SJSA1 (cell line): ENCODE measurements around the gene FMOD. TPM values are rescaled to one million over a fixed set of nuclear protein-coding genes. Genes with fewer than 3 reads are reported as not detected.
"Not testable (repeated sequence)": the region's sequence is repeated elsewhere in the genome, so short reads cannot be mapped to it uniquely, and the experiment has no call there.

Experiments
- DNase-seq, 2 experiments: peaks; one replicate each; pipeline ENCODE4 v3.0.0-alpha.2; 2015 to 2020; ENCODE audit warnings: low spot score in 2 of 2, low read depth in 1 of 2
- H3K27ac ChIP-seq: fragments of 250-450 bp; sonication (Bioruptor Pico); 2 replicates; pipeline ENCODE4 v1.5.1; 2020; ENCODE audit warnings: mild to moderate bottlenecking, moderate library complexity
- H3K27me3 ChIP-seq: fragments of 250-450 bp; sonication (Bioruptor Pico); replicated peaks from 2 replicates; pipeline ENCODE4 v1.5.1; 2020; ENCODE audit warnings: mild to moderate bottlenecking, moderate library complexity
- H3K36me3 ChIP-seq: fragments of 250-450 bp; sonication (Bioruptor Pico); 2 replicates; pipeline ENCODE4 v1.5.1; 2020; ENCODE audit warnings: mild to moderate bottlenecking
- H3K4me1 ChIP-seq: fragments of 250-450 bp; sonication (Bioruptor Pico); replicated peaks from 2 replicates; pipeline ENCODE4 v1.6.1; 2021; ENCODE audit warnings: mild to moderate bottlenecking
- H3K4me3 ChIP-seq: fragments of 250-450 bp; sonication (Bioruptor Pico); 2 replicates; pipeline ENCODE4 v1.5.1; 2020; ENCODE audit warnings: mild to moderate bottlenecking
- H3K9me3 ChIP-seq: fragments of 250-450 bp; sonication (Bioruptor Pico); replicated peaks from 2 replicates; pipeline ENCODE4 v1.5.1; 2020; ENCODE audit warnings: mild to moderate bottlenecking
- total RNA-seq: library from RNA; depleted of rRNA; stranded (reverse); fragments of >200 nt; shearing (Covaris generic); gene quantifications from 2 replicates; pipeline ENCODE4 v1.2.3, GENCODE V29; 2014; rRNA removed

The FMOD gene
- total RNA-seq, 1 experiment from 2014 or later: 0.87 TPM

- no peaks in the 10 kb centered on the region for H3K36me3 ChIP-seq
- H3K4me1 ChIP-seq: peaks cover 21% of the 10 kb centered on the region
- H3K9me3 ChIP-seq: no peaks in the 10 kb centered on the region
- no peak overlapping the region for H3K27ac ChIP-seq
- no peak for DNase-seq
- no peak overlapping the region for H3K4me3 ChIP-seq
- H3K27me3 ChIP-seq: no peaks in the 10 kb centered on the region
These were observed 48.5 kb downstream of the FMOD start for GRCh38 chr1:203302456-203302855.

- DNase-seq: no peak
- Histone ChIP-seq H3K27ac (no peak overlapping the region), H3K4me1 (peaks cover 13% of the 10 kb centered on the region), H3K36me3 (no peaks in the 10 kb centered on the region), H3K4me3 (no peak overlapping the region), H3K9me3 (no peaks in the 10 kb centered on the region), H3K27me3 (no peaks in the 10 kb centered on the region)
These were observed 49.6 kb downstream of the FMOD start for GRCh38 chr1:203301331-203301668.

- Histone ChIP-seq H3K27ac (no peak overlapping the region), H3K4me1 (peaks cover 7% of the 10 kb centered on the region), H3K9me3 (no peaks in the 10 kb centered on the region), H3K27me3 (no peaks in the 10 kb centered on the region), H3K4me3 (no peak overlapping the region), H3K36me3 (no peaks in the 10 kb centered on the region)
- DNase-seq: no peak
These were observed 50.2 kb downstream of the FMOD start for GRCh38 chr1:203300441-203301330.

GRCh38 chr1:203299719-203300429 lies 51.0 kb downstream of the FMOD start:
- H3K27me3 ChIP-seq, H3K4me3 ChIP-seq, DNase-seq, H3K4me1 ChIP-seq, H3K9me3 ChIP-seq, H3K36me3 ChIP-seq, H3K27ac ChIP-seq: not testable (repeated sequence)

GRCh38 chr1:203299169-203299568 lies 51.8 kb downstream of the FMOD start:
- DNase-seq: no peak
- Histone ChIP-seq H3K4me1 (no peaks in the 10 kb centered on the region), H3K27ac (no peak overlapping the region), H3K36me3 (no peaks in the 10 kb centered on the region), H3K4me3 (no peak overlapping the region), H3K9me3 (no peaks in the 10 kb centered on the region), H3K27me3 (no peaks in the 10 kb centered on the region)

GRCh38 chr1:203296460-203297073 lies 54.4 kb downstream of the FMOD start:
- H3K4me3 ChIP-seq: no peak overlapping the region
- no peaks in the 10 kb centered on the region for H3K36me3 ChIP-seq
- no peaks in the 10 kb centered on the region for H3K4me1 ChIP-seq
- DNase-seq: no peak
- no peaks in the 10 kb centered on the region for H3K9me3 ChIP-seq
- no peak overlapping the region for H3K27ac ChIP-seq
- H3K27me3 ChIP-seq: 0 out of 2 replicates have a peak, but pooled peaks cover 6% of the 10 kb centered on the region

- 0 out of 2 replicates have a peak, but pooled peaks cover 6% of the 10 kb centered on the region for H3K27me3 ChIP-seq
- no peak overlapping the region for H3K27ac ChIP-seq
- no peak for DNase-seq
- H3K36me3 ChIP-seq: no peaks in the 10 kb centered on the region
- H3K9me3 ChIP-seq: no peaks in the 10 kb centered on the region
- H3K4me1 ChIP-seq: peaks cover under 1% of the 10 kb centered on the region
- H3K4me3 ChIP-seq: no peak overlapping the region
These were observed 55.1 kb downstream of the FMOD start for GRCh38 chr1:203295796-203296195.

- H3K36me3 ChIP-seq: no peaks in the 10 kb centered on the region
- 0 out of 2 replicates have a peak, but pooled peaks cover 6% of the 10 kb centered on the region for H3K27me3 ChIP-seq
- no peak overlapping the region for H3K4me3 ChIP-seq
- DNase-seq: no peak
- H3K9me3 ChIP-seq: no peaks in the 10 kb centered on the region; the same call in 1 of the 2 replicates
- peaks cover 21% of the 10 kb centered on the region for H3K4me1 ChIP-seq
- H3K27ac ChIP-seq: no peak overlapping the region
These were observed 59.5 kb downstream of the FMOD start for GRCh38 chr1:203291201-203292096.

Other genes starting within 250 kb of the FMOD start
- not detected in 2 replicates for gene ADORA1, start 223.4 kb downstream of the FMOD start, total RNA-seq
- not detected in 2 replicates for gene MYBPH, start 175.3 kb downstream of the FMOD start, total RNA-seq
- not detected in 2 replicates for gene CHI3L1, start 164.4 kb downstream of the FMOD start, total RNA-seq
- gene CHIT1, start 121.4 kb downstream of the FMOD start, total RNA-seq: not detected in 2 replicates
- 4.0 and 6.6 TPM in 2 replicates for gene BTG2, start 45.6 kb downstream of the FMOD start, total RNA-seq
- gene PRELP, start 124.7 kb upstream of the FMOD start, total RNA-seq: not detected in 2 replicates
- not detected in 2 replicates for gene OPTC, start 143.0 kb upstream of the FMOD start, total RNA-seq